Measurements from ENCODE around the gene KCNT1.

KCNT1 gene

GRCh38 chr9:135825435-135826187 is 123.6 kb downstream of the KCNT1 start:
- no peak for DNase-seq

GRCh38 chr9:135826188-135826545 is 124.2 kb downstream of the KCNT1 start:
- no peak for DNase-seq

- no peak for DNase-seq
Observed at GRCh38 chr9:135827301-135827700, 125.3 kb downstream of the KCNT1 start.

GRCh38 chr9:135827866-135828580 is 126.0 kb downstream of the KCNT1 start:
- DNase-seq = no peak

- no peak for DNase-seq
Observed at GRCh38 chr9:135828656-135829055, 126.7 kb downstream of the KCNT1 start.

- no peak for DNase-seq
Observed at GRCh38 chr9:135830496-135830895, 128.5 kb downstream of the KCNT1 start.

- no peak for DNase-seq
Observed at GRCh38 chr9:135833864-135834263, 131.9 kb downstream of the KCNT1 start.

GRCh38 chr9:135835131-135835530 is 133.1 kb downstream of the KCNT1 start:
- DNase-seq = no peak

- no peak for DNase-seq
Observed at GRCh38 chr9:135839516-135839915, 137.5 kb downstream of the KCNT1 start.

- DNase-seq = no peak
Observed at GRCh38 chr9:135840107-135840506, 138.1 kb downstream of the KCNT1 start.

- no peak for DNase-seq
Observed at GRCh38 chr9:135840539-135840938, 138.6 kb downstream of the KCNT1 start.

Data from GDM1 (cell line).